Neural crest cell (in vitro differentiated cells): ENCODE results near the gene FSTL5. TPM values are rescaled to one million over a fixed set of nuclear protein-coding genes. Genes with fewer than 3 reads are reported as not detected.

Source experiments
- DNase-seq: peaks from one replicate; pipeline ENCODE4 v3.0.0; 2021; ENCODE audit warnings: low read depth, mixed read lengths, low spot score
- H3K27ac Mint-ChIP-seq: one replicate; pipeline ENCODE4 v1.8.0; 2021; ENCODE audit warnings: mild to moderate bottlenecking, mixed read lengths; ENCODE audit not compliant: unreplicated experiment
- H3K27me3 Mint-ChIP-seq: 2 replicates; pipeline ENCODE4 v1.8.0; 2021; ENCODE audit warnings: low read depth, mild to moderate bottlenecking, mixed read lengths
- H3K36me3 Mint-ChIP-seq: 2 replicates; pipeline ENCODE4 v1.8.0; 2021; ENCODE audit warnings: low read depth, mild to moderate bottlenecking, mixed read lengths
- H3K4me1 Mint-ChIP-seq: 2 replicates; pipeline ENCODE4 v1.8.0; 2021; ENCODE audit warnings: mixed read lengths
- H3K4me3 Mint-ChIP-seq: one replicate; pipeline ENCODE4 v1.8.0; 2021; ENCODE audit warnings: mild to moderate bottlenecking, mixed read lengths
- H3K9me3 Mint-ChIP-seq: 2 replicates; pipeline ENCODE4 v1.8.0; 2021; ENCODE audit warnings: mixed read lengths
- CTCF ChIP-seq: fragments of 200-600 bp; sonication (generic); conservative IDR thresholded peaks from 2 replicates; pipeline ENCODE4 v1.5.0; 2021; ENCODE audit warnings: antibody characterized with exemption, mild to moderate bottlenecking
- total RNA-seq: library from RNA; stranded (reverse); gene quantifications from 2 replicates; pipeline ENCODE4 v1.2.1, GENCODE V29; 2021

Gene FSTL5
- total RNA-seq, 1 donor from 2014 or later, result 7.4 TPM

DNA sequence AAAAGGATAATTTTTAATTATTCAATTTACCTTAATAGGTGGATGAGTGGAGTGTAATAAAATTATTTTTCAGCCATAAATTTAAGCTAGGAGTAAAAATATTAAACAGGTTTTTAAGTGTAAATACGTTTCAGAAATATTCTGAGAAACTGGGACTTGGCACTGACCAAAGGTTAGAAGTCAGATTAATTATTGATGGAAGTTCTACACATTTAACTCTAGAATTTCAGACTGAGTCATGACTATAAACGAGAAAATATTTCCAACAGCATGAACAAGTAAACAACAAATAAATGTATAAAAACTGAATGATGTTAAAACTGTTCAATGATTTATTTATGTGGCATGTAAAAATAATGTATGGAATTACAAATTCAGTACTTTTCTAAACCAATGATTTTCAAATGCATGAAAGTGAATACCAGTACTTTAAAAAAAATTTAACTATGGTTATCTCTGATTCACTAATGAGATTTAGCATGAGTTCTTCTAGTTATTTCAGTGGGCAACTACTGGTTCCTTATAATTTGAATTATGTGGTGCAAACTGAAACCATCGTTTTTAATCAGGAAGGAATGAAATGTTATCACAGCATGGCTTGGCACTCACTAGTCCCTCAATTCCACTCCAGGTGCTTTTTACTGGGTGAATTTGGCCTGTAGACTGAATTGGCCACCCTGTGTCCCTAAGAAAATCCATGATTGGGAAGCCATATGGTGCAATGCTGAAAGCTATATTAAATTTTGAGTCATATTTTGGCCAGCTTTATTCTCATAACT, 244.2 kb downstream of the FSTL5 start:
- Mint-ChIP-seq H3K4me1 (peaks cover 7% of the 10 kb centered on the region), H3K4me3 (no peak overlapping the region), H3K36me3 (no peaks in the 10 kb centered on the region), H3K9me3 (no peaks in the 10 kb centered on the region), H3K27me3 (no peaks in the 10 kb centered on the region), H3K27ac (no peak overlapping the region)
- no peak for DNase-seq
- TF ChIP-seq CTCF, result no peak

GRCh38 chr4:161916035-161916434, 247.8 kb downstream of the FSTL5 start:
- Mint-ChIP-seq H3K9me3 (peaks cover 7% of the 10 kb centered on the region), H3K4me3 (no peak overlapping the region), H3K36me3 (peaks cover 4% of the 10 kb centered on the region), H3K27me3 (no peaks in the 10 kb centered on the region), H3K4me1 (peaks cover 7% of the 10 kb centered on the region), H3K27ac (no peak overlapping the region)
- no peak for DNase-seq
- no peak for TF ChIP-seq CTCF

- Mint-ChIP-seq H3K36me3 (peaks cover 3% of the 10 kb centered on the region), H3K4me1 (no peaks in the 10 kb centered on the region), H3K27ac (no peak overlapping the region), H3K4me3 (no peak overlapping the region), H3K27me3 (no peaks in the 10 kb centered on the region), H3K9me3 (peaks cover 5% of the 10 kb centered on the region)
- no peak for DNase-seq
- no peak for TF ChIP-seq CTCF
Observed at GRCh38 chr4:161907590-161907955, 256.2 kb downstream of the FSTL5 start.

GRCh38 chr4:161906836-161907589, 256.8 kb downstream of the FSTL5 start:
- no peak overlapping the region for H3K27ac Mint-ChIP-seq

DNA sequence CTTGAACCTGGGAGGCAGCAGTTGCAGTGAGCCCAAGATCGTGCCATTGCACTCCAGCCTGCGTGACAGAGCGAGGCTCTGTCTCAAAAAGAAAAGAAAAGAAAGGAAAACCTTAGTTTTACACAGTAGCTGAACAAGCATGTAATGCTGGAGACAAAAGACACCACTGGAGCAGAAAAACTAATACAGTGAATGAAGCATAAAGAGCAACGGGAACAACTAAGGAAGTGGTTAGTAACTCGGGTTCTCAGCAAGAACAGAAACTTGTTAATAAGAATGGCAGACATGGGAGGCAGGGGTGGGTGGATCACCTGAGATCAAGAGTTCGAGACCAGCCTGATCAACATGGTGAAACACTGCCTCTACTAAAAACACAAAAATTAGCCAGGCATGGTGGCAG, 263.7 kb downstream of the FSTL5 start:
- no peak for TF ChIP-seq CTCF
- Mint-ChIP-seq H3K27me3 (no peaks in the 10 kb centered on the region), H3K4me3 (no peak overlapping the region), H3K36me3 (no peaks in the 10 kb centered on the region), H3K4me1 (no peaks in the 10 kb centered on the region), H3K27ac (no peak overlapping the region), H3K9me3 (no peaks in the 10 kb centered on the region)
- no peak for DNase-seq

More at GRCh38 chr4:161906836-161907589, 256.8 kb downstream of the FSTL5 start:
- peaks cover 3% of the 10 kb centered on the region for H3K9me3 Mint-ChIP-seq
- H3K36me3 Mint-ChIP-seq, result no peaks in the 10 kb centered on the region
- no peaks in the 10 kb centered on the region for H3K4me1 Mint-ChIP-seq
- H3K27me3 Mint-ChIP-seq, result no peaks in the 10 kb centered on the region
- H3K4me3 Mint-ChIP-seq, result no peak overlapping the region
- no peak for TF ChIP-seq CTCF
- DNase-seq, result no peak
